HCT116 (cell line): ENCODE measurements around the gene ABHD16B. TPM values are rescaled to one million over a fixed set of nuclear protein-coding genes. Genes with fewer than 3 reads are reported as not detected.

Experiments
- ATAC-seq: fragments of 200-7000 bp; cut with Tn5 transposase; 2 replicates; pipeline ENCODE4 v1.9.1; 2020; ENCODE audit warnings: mild to moderate bottlenecking, moderate library complexity
- BruUV-seq: library from RNA; stranded (reverse); fragments of 400-500 nt; replicated peaks from 2 replicates; lab custom pipeline; 2021; lab: Mats Ljungman, UMichigan
- CTCF ChIA-PET: fragments of 300-600 bp; sonication (Branson Sonifier 250); formaldehyde crosslinking; loops from one replicate; lab custom pipeline; 2021; ENCODE audit warnings: antibody characterized with exemption; lab: Charles Lee
- POLR2A ChIA-PET: fragments of 300-600, 350-600 bp; sonication (Branson Sonifier 250); formaldehyde crosslinking; loops from one replicate; lab custom pipeline; 2021; ENCODE audit warnings: antibody characterized with exemption; lab: Charles Lee
- RAD21 ChIA-PET, 2 experiments: fragments of 300-600 bp; sonication (Branson Sonifier 250); formaldehyde crosslinking; loops; one replicate each; lab custom pipeline; 2023; ENCODE audit warnings: low total read pairs in 2 of 2; ENCODE audit not compliant: uncharacterized antibody in 2 of 2, unreplicated experiment in 2 of 2, low non-redundant PET in 1 of 2; lab: Charles Lee
- DNase-seq: peaks from one replicate; pipeline ENCODE4 v3.0.0-alpha.2; 2010; ENCODE audit warnings: low read depth, low spot score
- H2AFZ ChIP-seq: fragments of 200-600 bp; shearing (Covaris generic), sonication (generic); 2 replicates; pipeline ENCODE4 v1.6.1; 2017; ENCODE audit warnings: low read depth, mixed run types, mixed read lengths, antibody characterized with exemption, low read length; ENCODE audit not compliant: poor library complexity, severe bottlenecking
- H3K27ac ChIP-seq: 2 replicates; pipeline ENCODE4 v1.5.1; 2012; ENCODE audit warnings: low read depth, low read length
- H3K27me3 ChIP-seq: fragments of 200-600 bp; sonication (generic); 2 replicates; pipeline ENCODE4 v1.6.1; 2016; ENCODE audit warnings: mixed run types, low read length, mixed read lengths; ENCODE audit not compliant: insufficient read depth
- H3K36me3 ChIP-seq, 2 experiments: fragments of 200-500 bp in 1 of 2; fragments of 200-600 bp in 1 of 2; sonication (Bioruptor generic) in 1 of 2; sonication (generic) in 1 of 2; 2 replicates each; pipeline versions ENCODE4 v1.5.1 to v1.6.1; 2014 to 2016; ENCODE audit warnings: low read length in 2 of 2, inconsistent platforms in 1 of 2, mixed read lengths in 1 of 2, mixed run types in 1 of 2; ENCODE audit not compliant: insufficient read depth in 2 of 2, control insufficient read depth in 1 of 2
- H3K4me1 ChIP-seq, 2 experiments: fragments of 200-600 bp in 1 of 2; sonication (generic) in 1 of 2; 2 replicates each; pipeline versions ENCODE4 v1.5.1 to v1.6.1; 2012 to 2017; ENCODE audit warnings: low read length in 2 of 2, inconsistent platforms in 1 of 2, mild to moderate bottlenecking in 1 of 2, mixed read lengths in 1 of 2, mixed run types in 1 of 2, moderate library complexity in 1 of 2; ENCODE audit not compliant: insufficient read depth in 2 of 2, control insufficient read depth in 1 of 2
- H3K4me2 ChIP-seq: fragments of 200-600 bp; sonication (generic); 2 replicates; pipeline ENCODE4 v1.6.1; 2017; ENCODE audit warnings: mixed run types, low read length, mixed read lengths
- H3K4me3 ChIP-seq, 2 experiments: fragments of 200-600 bp in 1 of 2; sonication (generic) in 1 of 2; replicated peaks in 1 of 2; 2 replicates each; pipeline ENCODE4 v1.5.1; 2011 to 2016; ENCODE audit warnings: low read length in 2 of 2, control low read depth in 1 of 2, low read depth in 1 of 2, mild to moderate bottlenecking in 1 of 2, mixed read lengths in 1 of 2, mixed run types in 1 of 2
- H3K79me2 ChIP-seq: fragments of 200-600 bp; sonication (generic); 2 replicates; pipeline ENCODE4 v1.6.1; 2017; ENCODE audit warnings: mild to moderate bottlenecking, mixed run types, low read length, moderate library complexity, mixed read lengths; ENCODE audit not compliant: insufficient read depth
- H3K9ac ChIP-seq: fragments of 200-600 bp; sonication (generic); 2 replicates; pipeline ENCODE4 v1.6.1; 2016; ENCODE audit warnings: low read length, mixed read lengths
- H3K9me2 ChIP-seq: fragments of 200-600 bp; sonication (generic), shearing (Covaris generic); 2 replicates; pipeline ENCODE4 v1.6.1; 2017; ENCODE audit warnings: mixed run types, mild to moderate bottlenecking, moderate library complexity; ENCODE audit not compliant: insufficient read depth
- H3K9me3 ChIP-seq, 2 experiments: fragments of 200-500 bp in 1 of 2; fragments of 200-600 bp in 1 of 2; sonication (Bioruptor generic) in 1 of 2; sonication (generic) in 1 of 2; 2 replicates each; pipeline ENCODE4 v1.6.1; 2014 to 2017; ENCODE audit warnings: low read length in 2 of 2, mixed read lengths in 2 of 2, inconsistent platforms in 1 of 2, low read depth in 1 of 2, mild to moderate bottlenecking in 1 of 2, mixed run types in 1 of 2, moderate library complexity in 1 of 2; ENCODE audit not compliant: control insufficient read depth in 1 of 2, insufficient read depth in 1 of 2
- H4K20me1 ChIP-seq: fragments of 200-600 bp; sonication (generic), shearing (Covaris generic); 2 replicates; pipeline ENCODE4 v1.6.1; 2017; ENCODE audit warnings: mixed run types, mild to moderate bottlenecking, moderate library complexity; ENCODE audit not compliant: insufficient read depth
- CEBPB ChIP-seq: IDR thresholded peaks from 2 replicates; pipeline ENCODE4 v1.6.1; 2012; ENCODE audit warnings: low read depth
- CTCF ChIP-seq, 3 experiments: fragments of 200-600 bp in 1 of 3; sonication (generic) in 1 of 3; IDR thresholded peaks in 2 of 3; conservative IDR thresholded peaks in 1 of 3; 2 replicates each; pipeline ENCODE4 v1.5.1; 2012 to 2017; ENCODE audit warnings: low read depth in 2 of 3, low read length in 2 of 3, antibody characterized with exemption in 1 of 3, borderline replicate concordance in 1 of 3, control low read depth in 1 of 3, mild to moderate bottlenecking in 1 of 3, mixed read lengths in 1 of 3, mixed run types in 1 of 3, moderate library complexity in 1 of 3; ENCODE audit not compliant: insufficient read depth in 1 of 3
- EGR1 ChIP-seq: IDR thresholded peaks from 2 replicates; pipeline ENCODE4 v1.6.1; 2012; ENCODE audit warnings: low read depth
- ELF1 ChIP-seq: IDR thresholded peaks from 2 replicates; pipeline ENCODE4 v1.6.1; 2012; ENCODE audit warnings: low read depth, borderline replicate concordance
- EZH2phosphoT487 ChIP-seq: fragments of 200-600 bp; IDR thresholded peaks from 2 replicates; pipeline ENCODE4 v1.6.1; 2018; ENCODE audit warnings: antibody characterized with exemption, borderline replicate concordance
- FOSL1 ChIP-seq: IDR thresholded peaks from 2 replicates; pipeline ENCODE4 v1.6.1; 2012; ENCODE audit warnings: low read depth
- POLR2A ChIP-seq: IDR thresholded peaks from 2 replicates; pipeline ENCODE4 v1.7.0; 2011; ENCODE audit warnings: borderline replicate concordance; ENCODE audit not compliant: insufficient read depth, insufficient read length; ENCODE audit errors: extremely low read depth
- POLR2AphosphoS5 ChIP-seq: IDR thresholded peaks from 2 replicates; pipeline ENCODE4 v1.6.1; 2011; ENCODE audit warnings: mild to moderate bottlenecking, low read depth, low read length, moderate library complexity
- RAD21 ChIP-seq: IDR thresholded peaks from 2 replicates; pipeline ENCODE4 v1.6.1; 2012; ENCODE audit warnings: low read depth, mild to moderate bottlenecking
- SIN3A ChIP-seq: IDR thresholded peaks from 2 replicates; pipeline ENCODE4 v1.6.1; 2012; ENCODE audit warnings: low read depth
- SP1 ChIP-seq: IDR thresholded peaks from 2 replicates; pipeline ENCODE4 v1.6.1; 2012; ENCODE audit warnings: low read depth
- SRF ChIP-seq: IDR thresholded peaks from 2 replicates; pipeline ENCODE4 v1.6.1; 2012; ENCODE audit warnings: low read depth
- YY1 ChIP-seq: IDR thresholded peaks from 2 replicates; pipeline ENCODE4 v1.6.1; 2011; ENCODE audit warnings: low read length, low read depth, moderate library complexity, mild to moderate bottlenecking; ENCODE audit not compliant: insufficient replicate concordance; ENCODE audit errors: extremely low read depth
- ZBTB33 ChIP-seq: IDR thresholded peaks from 2 replicates; pipeline ENCODE4 v1.6.1; 2011; ENCODE audit warnings: mild to moderate bottlenecking, low read length, moderate library complexity; ENCODE audit not compliant: insufficient replicate concordance; ENCODE audit errors: extremely low read depth
- ZFX ChIP-seq: fragments of 450-650 bp; IDR thresholded peaks from 2 replicates; pipeline ENCODE4 v1.6.1; 2017
- intact Hi-C: fragments of 100-400 bp; cut with micrococcal nuclease; formaldehyde crosslinking; loops from 2 replicates; pipeline ENCODE4 v1.10.0; 2022
- total RNA-seq: library from RNA; stranded (reverse); gene quantifications from one replicate; pipeline ENCODE4 v1.2.1, GENCODE V29; 2021; ENCODE audit not compliant: unreplicated experiment
- TF ChIP-seq, protein P1 (sequence below): IDR thresholded peaks from 2 replicates; pipeline ENCODE4 v1.6.1; 2012
- TF ChIP-seq, protein P2 (sequence below): IDR thresholded peaks from 2 replicates; pipeline ENCODE4 v1.6.1; 2012; ENCODE audit warnings: low read depth

Gene ABHD16B
- total RNA-seq, 1 experiment from 2014 or later, result not detected

- DNase-seq (no peak), ATAC-seq (no peak)
- Histone ChIP-seq H3K4me3 (no peak overlapping the region), H3K36me3 (peaks cover 34 to 47% of the 10 kb centered on the region in 2 experiments), H3K9me3 (no peaks in the 10 kb centered on the region), H3K4me1 (no peaks in the 10 kb centered on the region), H4K20me1 (no peaks in the 10 kb centered on the region), H3K9me2 (no peaks in the 10 kb centered on the region), H2AFZ (no peak overlapping the region), H3K27me3 (no peaks in the 10 kb centered on the region), H3K4me2 (no peak overlapping the region), H3K79me2 (peaks cover 87% of the 10 kb centered on the region), H3K9ac (no peak overlapping the region), H3K27ac (no peak overlapping the region)
- no peak for TF ChIP-seq EZH2phosphoT487
- no peak for TF ChIP-seq FOSL1
- no peak for TF ChIP-seq SRF
- no peak for TF ChIP-seq RAD21
- TF ChIP-seq SP1, result no peak
- no peak for TF ChIP-seq ELF1
- TF ChIP-seq EGR1, result no peak
- TF ChIP-seq, protein P1, sequence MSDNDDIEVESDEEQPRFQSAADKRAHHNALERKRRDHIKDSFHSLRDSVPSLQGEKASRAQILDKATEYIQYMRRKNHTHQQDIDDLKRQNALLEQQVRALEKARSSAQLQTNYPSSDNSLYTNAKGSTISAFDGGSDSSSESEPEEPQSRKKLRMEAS, result no peak
- no peak for TF ChIP-seq POLR2A
- TF ChIP-seq, protein P2, sequence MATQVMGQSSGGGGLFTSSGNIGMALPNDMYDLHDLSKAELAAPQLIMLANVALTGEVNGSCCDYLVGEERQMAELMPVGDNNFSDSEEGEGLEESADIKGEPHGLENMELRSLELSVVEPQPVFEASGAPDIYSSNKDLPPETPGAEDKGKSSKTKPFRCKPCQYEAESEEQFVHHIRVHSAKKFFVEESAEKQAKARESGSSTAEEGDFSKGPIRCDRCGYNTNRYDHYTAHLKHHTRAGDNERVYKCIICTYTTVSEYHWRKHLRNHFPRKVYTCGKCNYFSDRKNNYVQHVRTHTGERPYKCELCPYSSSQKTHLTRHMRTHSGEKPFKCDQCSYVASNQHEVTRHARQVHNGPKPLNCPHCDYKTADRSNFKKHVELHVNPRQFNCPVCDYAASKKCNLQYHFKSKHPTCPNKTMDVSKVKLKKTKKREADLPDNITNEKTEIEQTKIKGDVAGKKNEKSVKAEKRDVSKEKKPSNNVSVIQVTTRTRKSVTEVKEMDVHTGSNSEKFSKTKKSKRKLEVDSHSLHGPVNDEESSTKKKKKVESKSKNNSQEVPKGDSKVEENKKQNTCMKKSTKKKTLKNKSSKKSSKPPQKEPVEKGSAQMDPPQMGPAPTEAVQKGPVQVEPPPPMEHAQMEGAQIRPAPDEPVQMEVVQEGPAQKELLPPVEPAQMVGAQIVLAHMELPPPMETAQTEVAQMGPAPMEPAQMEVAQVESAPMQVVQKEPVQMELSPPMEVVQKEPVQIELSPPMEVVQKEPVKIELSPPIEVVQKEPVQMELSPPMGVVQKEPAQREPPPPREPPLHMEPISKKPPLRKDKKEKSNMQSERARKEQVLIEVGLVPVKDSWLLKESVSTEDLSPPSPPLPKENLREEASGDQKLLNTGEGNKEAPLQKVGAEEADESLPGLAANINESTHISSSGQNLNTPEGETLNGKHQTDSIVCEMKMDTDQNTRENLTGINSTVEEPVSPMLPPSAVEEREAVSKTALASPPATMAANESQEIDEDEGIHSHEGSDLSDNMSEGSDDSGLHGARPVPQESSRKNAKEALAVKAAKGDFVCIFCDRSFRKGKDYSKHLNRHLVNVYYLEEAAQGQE, result no peak
- no peak for TF ChIP-seq SIN3A
- no peak for TF ChIP-seq CTCF (IDR thresholded peaks at IDR 0.05 in 2 of 3, conservative IDR thresholded peaks at IDR 0.05 in 1 of 3; ENCODE audit: borderline replicate concordance in 1 of 3, insufficient read depth in 1 of 3, low read depth in 2 of 3, low read length in 2 of 3)
- no peak for TF ChIP-seq POLR2AphosphoS5
- TF ChIP-seq YY1, result no peak
- no peak for TF ChIP-seq CEBPB
- no peak for TF ChIP-seq ZBTB33
- no peak for TF ChIP-seq ZFX
- ChIA-PET RAD21 (no interaction called here), POLR2A (interaction anchor here (0.7 kb wide), 1 partner anchor 13 kb away, joined by 3 read pairs; the partner anchor contains the start of gene TPD52L2), CTCF (no interaction called here)
- intact Hi-C loops, result no loop called here
- BruUV-seq, result TSS peak; percentile 4
Observed at GRCh38 chr20:63877755-63878470, 16.6 kb downstream of the ABHD16B start.
